GM21786 (cell line): ENCODE measurements around the gene TFAM.

Experiments used
- ATAC-seq: cut with Tn5 transposase; IDR thresholded peaks from one replicate; pipeline ENCODE4 v1.9.1; 2021; ENCODE audit not compliant: unreplicated experiment

The TFAM gene

DNA sequence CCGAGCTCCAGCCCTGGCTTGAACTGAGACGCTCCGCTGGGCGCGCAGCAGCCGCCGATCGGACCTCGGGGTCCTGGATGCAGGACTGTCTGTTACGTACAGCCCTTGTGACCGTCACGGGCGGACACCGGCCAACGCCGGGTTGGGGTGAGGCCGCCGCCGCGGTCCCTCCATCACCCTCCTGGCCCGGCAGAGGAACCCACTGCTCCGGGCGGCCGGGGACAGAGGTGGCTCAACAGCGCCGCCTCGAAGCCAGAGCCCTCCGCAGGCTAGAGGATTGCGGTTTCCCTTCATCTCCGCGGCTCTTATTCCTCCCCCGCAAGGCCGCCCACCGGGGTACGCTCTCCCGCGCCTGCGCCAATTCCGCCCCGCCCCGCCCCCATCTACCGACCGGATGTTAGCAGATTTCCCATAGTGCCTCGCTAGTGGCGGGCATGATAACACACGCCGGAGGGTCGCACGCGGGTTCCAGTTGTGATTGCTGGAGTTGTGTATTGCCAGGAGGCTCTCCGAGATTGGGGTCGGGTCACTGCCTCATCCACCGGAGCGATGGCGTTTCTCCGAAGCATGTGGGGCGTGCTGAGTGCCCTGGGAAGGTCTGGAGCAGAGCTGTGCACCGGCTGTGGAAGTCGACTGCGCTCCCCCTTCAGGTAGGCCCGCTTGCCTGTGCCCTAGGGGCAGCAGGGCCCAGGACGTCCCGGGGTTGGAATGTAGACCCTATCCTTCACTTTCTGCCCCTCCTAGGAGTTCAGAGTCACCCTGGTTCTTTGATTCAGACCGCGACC, at the start of gene TFAM:
TSS of gene TFAM (plus strand) at position 412 of the 785 bp plus-strand sequence. CDS start at position 550, 138 bp downstream.
- peak; percentile 84 for ATAC-seq

DNA sequence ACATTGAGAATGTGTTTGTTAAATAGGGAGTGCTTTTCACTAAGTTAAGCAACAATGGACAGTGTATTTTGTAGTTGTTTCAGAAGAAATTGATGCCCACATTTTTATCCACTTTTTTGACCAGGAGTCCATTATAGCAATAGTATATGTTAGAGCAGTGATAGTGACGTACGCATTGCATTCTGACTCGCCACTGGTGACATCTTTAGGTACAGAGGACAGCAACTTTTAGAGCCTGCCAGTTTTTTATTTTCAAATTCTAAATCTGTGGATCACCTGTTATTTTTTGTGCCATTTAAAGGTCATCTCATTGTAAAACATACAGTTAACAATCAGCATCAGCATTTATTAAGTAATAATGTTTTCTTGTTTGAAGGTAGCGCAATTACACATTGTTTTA, 49.0 kb upstream of the TFAM start:
- no peak for ATAC-seq

DNA sequence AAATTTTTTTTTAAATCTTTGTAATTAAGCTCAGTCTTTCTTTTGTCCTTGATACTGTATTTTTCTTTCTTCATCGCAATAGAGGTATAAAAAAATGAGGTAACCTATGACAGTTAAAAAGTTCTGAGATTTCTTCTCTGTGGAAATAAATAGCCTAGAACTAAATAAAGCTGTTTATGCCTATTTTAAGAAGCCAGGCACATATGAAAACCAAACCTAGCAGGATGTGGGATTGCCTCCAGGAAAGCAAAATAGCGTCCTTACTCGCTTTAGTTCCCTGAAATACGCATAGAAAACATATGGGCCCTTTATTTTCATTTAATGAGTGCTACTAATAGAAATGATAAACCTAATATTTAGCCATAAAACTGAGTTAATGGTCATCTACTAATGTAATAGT, 43.8 kb upstream of the TFAM start:
- ATAC-seq, result no peak

DNA sequence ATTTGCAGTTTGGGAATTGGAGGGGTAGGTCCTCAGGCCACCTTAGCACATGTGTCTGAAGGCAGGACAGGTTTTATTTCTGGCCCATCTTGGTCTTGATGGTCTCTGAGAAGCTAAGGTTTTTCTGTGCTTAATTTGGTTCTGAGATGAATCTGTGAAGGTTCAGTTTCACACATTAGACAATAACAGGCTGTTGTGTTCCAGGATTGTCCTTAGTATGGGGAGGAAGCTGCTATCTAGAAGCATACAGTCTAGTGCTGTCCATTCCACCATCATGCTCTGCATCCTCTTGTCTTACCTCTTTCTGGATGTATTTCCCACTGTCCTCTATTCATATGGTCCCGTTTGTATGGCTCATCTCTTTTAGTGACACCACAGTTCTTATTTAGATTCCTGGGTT, 43.3 kb upstream of the TFAM start:
- peak; percentile 64 for ATAC-seq

DNA sequence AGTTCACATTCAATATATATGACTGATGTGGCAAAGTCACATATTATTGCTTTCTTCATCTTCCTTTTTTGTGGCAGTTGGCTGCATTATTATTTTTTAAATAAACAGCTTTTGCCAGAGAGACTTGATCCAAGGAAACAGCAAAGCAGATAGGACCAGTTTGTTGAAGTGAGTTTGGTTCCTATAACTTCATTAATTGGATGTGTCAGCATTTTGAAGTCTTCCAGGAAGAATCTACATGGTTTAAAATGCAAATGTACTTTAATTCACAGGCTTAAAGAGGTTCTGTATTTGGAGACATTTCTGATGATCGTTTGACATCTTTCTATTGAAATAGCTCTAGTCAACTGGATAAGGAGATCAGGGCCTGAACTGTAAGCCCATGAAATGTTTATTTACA, 37.2 kb upstream of the TFAM start:
- ATAC-seq, result no peak

DNA sequence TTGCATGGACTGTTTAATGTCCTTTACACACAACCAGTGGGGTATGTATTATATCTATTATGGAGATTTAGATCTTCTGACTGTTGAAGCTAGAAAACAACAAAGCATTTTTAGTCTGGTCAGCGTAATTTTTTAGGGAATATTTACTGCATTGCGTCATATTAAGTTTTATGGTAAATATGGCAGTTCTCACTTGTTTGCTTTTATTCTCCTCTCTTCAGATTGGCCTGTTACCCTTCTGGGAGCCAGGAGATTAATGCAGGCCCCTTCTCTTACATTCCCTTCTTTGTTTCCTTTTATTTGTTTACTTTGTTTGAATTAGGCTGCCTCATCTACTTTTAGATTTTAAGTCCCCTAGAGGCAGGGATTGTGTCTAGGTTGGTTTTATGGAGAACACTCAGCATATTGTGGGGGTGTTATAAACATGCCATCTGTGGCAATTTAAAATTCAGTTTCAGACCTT, 36.6 kb upstream of the TFAM start:
- no peak for ATAC-seq

DNA sequence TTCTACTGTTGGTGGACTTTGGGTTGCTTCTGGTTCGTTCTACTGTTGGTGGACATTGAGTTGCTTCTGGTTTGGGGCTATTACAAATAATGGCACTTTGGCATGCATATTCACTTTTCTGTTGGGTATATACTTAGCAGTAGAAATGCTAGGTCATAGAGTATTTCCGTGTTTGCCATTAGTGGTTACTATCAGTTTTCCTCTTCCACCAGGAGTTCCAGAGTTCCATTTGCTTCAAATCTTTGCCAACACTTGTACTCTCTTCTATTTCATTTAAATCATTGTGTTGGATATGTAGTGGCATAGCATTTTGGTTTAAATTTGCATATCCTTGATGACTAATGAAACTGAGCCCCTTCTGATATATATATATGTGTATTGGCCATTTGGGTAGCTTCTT, 35.2 kb upstream of the TFAM start:
- ATAC-seq, result no peak

DNA sequence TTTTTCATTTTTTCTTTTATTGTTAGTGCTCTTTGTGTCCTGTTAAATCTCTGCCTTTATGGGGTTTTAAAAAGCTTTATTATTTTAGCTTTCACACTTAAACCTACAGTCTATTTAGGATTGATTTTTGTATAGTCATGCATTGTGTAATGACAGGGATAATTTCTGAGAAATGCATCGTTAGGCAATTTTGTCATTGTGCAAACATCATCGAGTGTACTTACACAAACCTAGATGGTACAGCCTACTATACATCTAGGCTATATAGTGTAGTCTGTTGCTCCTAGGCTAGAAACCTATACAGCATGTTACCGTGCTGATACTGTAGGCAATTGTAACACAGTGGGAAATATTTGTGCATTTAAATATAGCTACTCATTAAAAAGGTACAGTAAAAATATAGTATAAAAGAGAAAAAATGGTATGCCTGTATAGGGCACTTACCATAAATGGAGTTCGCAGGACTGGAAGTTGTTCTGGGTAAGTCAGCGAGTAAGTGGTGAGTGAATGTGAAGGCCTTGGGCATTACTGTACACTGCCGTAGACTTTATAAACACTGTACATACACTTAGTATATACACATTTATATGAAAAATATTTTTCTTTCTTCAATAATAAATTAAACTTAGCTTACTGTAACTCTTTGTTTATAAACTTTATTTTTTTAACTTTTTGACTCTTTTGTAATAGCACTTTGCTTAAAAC, 34.4 kb upstream of the TFAM start:
- ATAC-seq, result no peak

DNA sequence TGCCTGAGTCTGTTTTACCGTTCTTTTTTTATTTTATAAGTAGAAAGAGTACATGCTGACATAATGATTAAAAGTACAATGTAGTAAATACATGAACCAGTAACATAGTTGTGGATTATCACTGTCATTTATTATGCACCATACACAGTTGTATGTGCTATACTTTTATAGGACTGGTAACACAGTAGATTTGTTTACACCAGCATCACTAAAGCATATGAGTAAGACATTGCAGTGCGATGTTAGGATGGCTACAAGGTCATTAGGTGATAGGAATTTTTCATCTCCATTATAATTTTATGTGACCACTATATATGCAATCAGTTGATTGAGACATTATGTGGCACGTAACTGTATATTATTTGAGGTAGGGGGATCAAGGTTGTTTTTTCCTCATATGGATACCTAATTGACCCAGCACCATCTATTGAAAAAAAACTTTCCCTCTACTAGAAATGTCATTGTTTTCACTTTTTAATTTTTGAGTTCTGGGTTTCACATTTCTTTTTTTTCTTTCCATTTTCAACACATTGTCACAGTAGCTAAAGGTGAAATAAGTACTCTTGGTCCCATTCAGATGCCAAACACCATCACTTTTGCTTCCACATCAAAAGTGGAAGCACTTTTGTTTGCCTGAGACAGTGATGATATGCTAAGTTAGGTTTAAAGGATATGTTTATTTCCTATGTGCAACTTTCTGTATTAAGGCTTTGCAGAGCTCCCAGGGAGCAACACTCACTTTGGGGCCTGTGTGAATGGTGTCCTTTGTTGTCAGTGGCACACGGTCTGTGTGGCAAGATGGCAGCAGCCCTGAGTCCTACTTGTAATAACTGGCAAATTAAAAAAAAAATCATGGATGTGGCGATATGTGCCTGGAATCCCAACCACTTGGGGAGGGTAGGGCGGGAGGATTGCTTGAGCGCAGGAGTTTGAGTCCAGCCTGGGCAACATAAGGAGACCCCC, 33.3 kb upstream of the TFAM start:
- no peak for ATAC-seq

DNA sequence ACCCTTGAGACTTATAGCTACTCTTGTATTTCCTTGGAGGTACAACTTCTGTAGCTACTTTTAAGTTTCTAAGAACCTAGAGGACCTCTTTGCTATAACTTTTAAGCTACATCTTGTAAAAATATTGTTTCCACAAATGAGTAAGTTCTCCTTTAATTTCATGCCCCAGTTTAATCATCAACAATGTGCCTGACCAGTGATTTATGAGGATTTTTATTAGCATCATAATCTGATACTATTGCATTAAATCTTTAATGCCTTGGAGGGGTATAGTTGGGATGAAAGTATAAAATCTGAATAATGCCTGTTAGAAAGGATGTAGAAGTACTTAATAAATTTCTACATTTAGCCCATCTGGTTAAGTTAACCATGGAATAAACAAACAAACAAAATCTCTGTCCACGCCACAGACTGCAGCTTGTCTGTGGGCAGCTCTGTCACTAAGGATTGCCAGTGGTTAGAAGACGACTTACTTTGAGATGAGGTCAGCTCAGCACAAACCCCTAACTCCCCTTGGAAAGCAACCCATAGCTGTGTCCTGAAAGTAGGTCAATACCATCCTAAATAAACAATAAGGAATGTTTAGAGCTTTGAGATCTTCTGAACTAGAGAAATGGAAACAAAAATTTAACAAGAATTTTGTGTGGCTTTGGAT, 32.1 kb upstream of the TFAM start:
- no peak for ATAC-seq

DNA sequence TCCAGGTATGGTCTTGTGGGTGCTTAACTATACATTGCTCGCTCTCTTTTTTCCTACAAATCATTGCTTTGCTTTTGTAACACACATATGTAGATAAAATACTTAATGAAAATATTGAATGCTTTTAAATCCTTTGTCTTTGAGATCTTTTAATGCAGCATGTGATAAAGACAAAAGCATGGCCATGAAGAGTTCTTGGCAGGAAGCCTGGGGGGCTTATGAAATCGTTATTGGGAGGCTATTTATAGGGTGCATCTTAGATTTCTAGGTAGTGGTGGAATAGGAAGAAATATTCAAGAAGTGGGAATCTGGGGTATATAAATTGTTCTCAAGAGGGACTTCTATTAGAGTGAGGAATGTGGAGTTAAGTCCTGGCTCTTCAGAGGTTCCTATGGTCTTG, 28.5 kb upstream of the TFAM start:
- no peak for ATAC-seq

DNA sequence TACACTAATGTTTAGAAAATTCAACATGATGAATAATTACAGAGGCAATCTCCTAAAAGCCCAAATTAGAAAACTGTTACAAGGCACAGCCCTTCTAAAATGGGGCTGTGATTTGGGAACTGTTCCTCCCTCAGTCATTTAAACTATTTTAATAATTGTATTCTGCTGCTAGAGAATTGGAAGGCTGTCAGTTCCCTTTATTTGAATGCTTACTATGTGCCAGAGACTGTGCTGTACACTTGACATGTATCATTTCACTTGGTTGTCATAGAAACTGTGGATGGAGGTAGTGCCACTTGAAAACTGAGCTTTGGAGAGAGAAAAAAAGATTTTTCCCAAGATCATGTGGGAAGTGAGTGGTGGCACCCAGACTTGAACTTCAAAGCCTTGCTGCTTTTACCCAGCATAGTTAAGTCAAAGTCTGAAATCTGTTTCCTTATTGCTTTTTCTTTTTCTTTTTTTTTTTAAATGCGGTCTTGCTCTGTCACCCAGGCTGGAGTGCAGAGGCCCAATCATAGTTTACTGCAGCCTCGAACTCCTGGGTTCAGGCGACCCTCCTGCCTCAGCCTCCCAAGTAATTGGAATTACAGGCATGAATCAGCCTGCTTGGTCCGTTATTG, 26.8 kb upstream of the TFAM start:
- ATAC-seq, result no peak

DNA sequence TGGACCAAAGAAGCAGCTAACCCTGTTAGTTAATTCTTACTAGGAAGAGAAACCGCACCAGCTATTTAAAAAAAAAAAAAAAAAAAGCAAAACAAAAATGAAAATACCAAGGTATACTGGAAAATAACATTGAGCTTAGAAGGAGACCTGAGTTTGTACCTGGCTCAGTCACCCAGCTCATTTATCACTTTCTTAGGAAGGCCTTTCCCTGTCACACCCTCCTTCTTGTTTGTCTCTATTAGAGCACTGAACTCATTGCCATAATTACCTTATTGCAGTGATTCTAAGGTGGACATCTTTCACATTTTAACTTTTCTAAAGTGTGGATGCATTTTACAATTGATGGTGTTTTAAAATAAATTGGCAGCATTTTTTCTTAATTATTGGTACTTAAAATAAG, 26.3 kb upstream of the TFAM start:
- ATAC-seq, result no peak

DNA sequence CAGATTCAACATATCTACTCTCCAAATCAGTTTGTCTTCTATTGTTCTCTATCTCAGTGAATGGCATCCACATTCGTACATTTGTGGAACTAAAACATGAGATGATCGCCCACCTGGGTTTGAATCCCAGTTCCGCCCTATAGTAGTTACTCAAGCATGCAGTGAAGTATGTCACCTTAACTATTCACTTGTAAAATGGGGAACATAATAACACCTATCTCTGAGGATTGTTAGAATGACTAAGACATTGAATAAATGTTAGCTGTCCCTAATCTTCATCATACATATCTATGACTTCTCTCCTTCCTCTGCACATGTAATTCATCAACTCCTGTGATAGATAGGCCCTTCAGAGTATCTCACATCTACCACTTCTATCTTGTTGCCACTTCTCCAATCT, 25.7 kb upstream of the TFAM start:
- no peak for ATAC-seq

DNA sequence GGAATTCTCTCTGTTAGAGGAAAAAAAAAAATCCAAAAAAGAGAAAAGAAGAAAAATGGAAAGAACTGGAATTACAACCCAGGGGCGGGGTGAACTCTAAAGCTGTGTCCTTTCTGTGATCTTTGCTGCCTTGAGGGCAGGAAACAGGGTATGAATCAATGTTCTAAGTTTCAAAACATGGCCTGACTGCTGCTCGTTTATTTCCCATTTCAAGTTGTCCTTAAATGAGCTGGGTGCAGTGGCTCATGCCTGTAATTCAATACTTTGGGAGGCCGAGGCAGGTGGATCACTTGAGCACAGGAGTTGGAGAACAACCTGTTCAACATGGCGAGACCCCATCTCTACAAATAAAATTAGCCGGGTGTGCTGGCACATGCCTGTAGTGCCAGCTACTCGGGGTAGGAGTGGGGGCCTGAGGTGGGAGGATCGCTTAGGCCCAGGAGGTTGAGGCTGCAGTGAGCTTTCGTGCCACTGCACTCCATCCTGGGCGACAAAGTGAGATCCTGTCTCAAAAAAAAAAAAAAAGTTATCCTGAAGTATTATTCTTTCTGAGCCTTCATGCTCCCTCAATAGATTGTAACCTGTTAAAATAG, 24.7 kb upstream of the TFAM start:
- ATAC-seq, result no peak

DNA sequence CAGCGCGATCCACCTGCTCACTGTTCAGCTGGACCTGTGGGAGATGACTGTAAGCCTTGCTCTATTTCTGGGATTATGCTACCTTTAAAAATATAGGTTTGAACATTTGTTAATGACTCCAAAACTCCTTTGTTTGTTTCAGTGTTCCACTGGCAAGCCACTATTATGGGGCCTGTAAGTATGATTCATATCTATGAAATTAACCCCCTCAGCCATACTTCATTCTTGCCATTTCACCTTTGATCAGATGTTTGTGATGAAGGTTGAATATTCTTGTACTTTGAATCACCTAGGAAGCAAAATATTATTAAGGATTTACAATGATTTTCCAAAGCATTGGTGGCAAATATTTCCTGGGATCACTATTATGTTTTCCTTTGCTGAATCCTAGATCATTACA, 23.9 kb upstream of the TFAM start:
- no peak for ATAC-seq

DNA sequence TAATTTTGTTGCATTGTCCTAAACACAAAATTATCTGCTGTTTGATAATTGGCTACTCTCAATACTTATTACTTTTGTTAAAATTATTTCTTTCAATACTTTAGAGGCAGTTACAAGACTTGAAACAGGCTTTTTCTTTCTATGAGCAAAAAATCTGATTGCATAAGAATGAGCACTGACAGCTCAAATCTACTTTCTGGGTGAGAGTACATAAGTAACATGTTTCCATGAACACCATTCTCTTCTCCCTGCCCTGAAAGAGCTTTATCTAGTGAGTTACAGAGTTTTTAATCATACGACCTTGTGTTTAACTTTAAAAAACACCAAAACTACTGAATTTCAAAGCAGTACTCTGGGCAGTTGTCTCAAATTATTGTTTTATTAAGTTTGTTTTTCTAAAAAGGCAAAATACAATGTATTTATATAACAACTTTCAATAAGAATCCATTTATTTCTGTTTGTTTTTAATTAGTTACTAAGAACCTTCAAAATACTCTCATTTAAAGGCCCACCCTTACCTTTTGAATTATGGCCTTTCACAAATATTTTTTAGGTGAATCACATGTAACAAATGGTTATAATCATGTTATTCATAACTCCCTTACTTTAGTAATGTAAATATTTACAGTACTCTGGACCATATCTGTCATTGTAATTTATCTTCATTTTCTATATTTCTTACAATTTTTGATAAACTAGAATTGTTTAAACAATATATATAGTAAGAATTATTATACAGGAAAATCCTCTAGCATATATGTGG, 23.0 kb upstream of the TFAM start:
- ATAC-seq, result no peak

DNA sequence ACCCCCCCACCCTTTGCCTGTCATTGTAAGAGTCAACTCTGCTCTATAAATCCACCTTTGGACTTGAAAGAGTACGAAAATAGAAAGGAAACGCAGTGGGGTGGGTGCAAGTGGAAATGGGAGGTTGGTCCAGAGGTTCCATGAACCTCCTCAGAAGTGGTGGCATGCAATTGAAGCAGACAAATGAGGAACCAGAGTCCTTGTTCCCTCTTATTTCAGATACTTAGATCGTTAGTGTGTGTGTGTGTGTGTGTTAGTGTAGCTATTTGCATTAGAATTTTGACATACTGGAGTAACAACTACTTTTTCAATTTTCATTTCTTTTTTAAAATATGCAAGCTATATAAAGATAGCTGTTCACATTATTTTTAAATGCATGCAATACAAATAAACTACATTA, 18.1 kb upstream of the TFAM start:
- no peak for ATAC-seq

DNA sequence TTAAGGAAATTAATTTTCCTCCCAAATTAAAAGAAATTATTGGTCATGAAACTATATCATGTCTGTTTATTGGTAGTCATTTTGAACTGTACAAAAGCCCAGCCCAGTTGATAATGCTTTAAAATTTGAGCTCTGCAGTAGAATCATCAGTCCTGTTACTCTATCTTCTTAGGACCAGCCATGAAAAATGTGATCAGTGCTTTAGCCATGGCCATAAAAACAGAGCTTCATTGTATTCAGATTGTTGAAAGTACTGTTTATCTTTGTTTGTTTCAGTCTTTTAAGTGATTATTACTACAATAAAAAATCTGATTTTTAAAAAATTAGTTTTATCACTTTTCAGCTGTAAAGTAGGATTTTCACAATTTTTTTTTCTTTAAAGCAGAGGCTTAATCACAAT, 13.7 kb upstream of the TFAM start:
- no peak for ATAC-seq
